GM19238 (cell line): Measurements from ENCODE around the gene RNF4.
"Not testable (repeated sequence)": the region's sequence is repeated elsewhere in the genome, so short reads cannot be mapped to it uniquely, and the experiment has no call there.

ENCODE experiments used
- DNase-seq: peaks from one replicate; pipeline ENCODE4 v3.0.0; 2011; ENCODE audit warnings: low spot score; ENCODE audit not compliant: insufficient read length

The RNF4 gene

GRCh38 chr4:2526559-2526958, 57.7 kb downstream of the RNF4 start:
- no peak for DNase-seq

- DNase-seq: no peak
These were observed 66.0 kb downstream of the RNF4 start for GRCh38 chr4:2534904-2535375.

- peak; percentile 17 for DNase-seq
These were observed 66.7 kb downstream of the RNF4 start for GRCh38 chr4:2535376-2536192.

- DNase-seq: peak; percentile 89
These were observed 67.5 kb downstream of the RNF4 start, which contains the start of gene FAM193A for GRCh38 chr4:2536193-2537010. Gene FAM193A, plus strand, starts transcription at chr4:2536647. Its CDS starts 269 bp downstream, at chr4:2536916.

GRCh38 chr4:2537011-2537830, 68.3 kb downstream of the RNF4 start:
- DNase-seq: peak; percentile 19

- DNase-seq: not testable (repeated sequence)
These were observed 74.8 kb downstream of the RNF4 start for GRCh38 chr4:2543580-2544191.

GRCh38 chr4:2545321-2546013, 76.6 kb downstream of the RNF4 start:
- DNase-seq: no peak

- DNase-seq: no peak
These were observed 77.4 kb downstream of the RNF4 start for GRCh38 chr4:2546286-2546823.

- not testable (repeated sequence) for DNase-seq
These were observed 78.2 kb downstream of the RNF4 start for GRCh38 chr4:2546961-2547691.

- no peak for DNase-seq
These were observed 82.2 kb downstream of the RNF4 start for GRCh38 chr4:2551118-2551517.

- no peak for DNase-seq
These were observed 83.9 kb downstream of the RNF4 start for GRCh38 chr4:2552806-2553205.

GRCh38 chr4:2558301-2558700, 89.4 kb downstream of the RNF4 start:
- no peak for DNase-seq

- no peak for DNase-seq
These were observed 91.3 kb downstream of the RNF4 start for GRCh38 chr4:2560167-2560566.
